GM18508 (cell line): Measurements from ENCODE around the gene IZUMO1.
"Not testable (repeated sequence)": the region's sequence is repeated elsewhere in the genome, so short reads cannot be mapped to it uniquely, and the experiment has no call there.

ENCODE experiments used
- ATAC-seq: cut with Tn5 transposase; IDR thresholded peaks from one replicate; pipeline ENCODE4 v1.9.1; 2021; ENCODE audit warnings: moderate number of reproducible peaks; ENCODE audit not compliant: insufficient read depth, unreplicated experiment

The IZUMO1 gene

GRCh38 chr19:48739404-48740163 lies 7.1 kb downstream of the IZUMO1 start:
- no peak for ATAC-seq

GRCh38 chr19:48738557-48739403 lies 7.9 kb downstream of the IZUMO1 start:
- no peak for ATAC-seq

DNA sequence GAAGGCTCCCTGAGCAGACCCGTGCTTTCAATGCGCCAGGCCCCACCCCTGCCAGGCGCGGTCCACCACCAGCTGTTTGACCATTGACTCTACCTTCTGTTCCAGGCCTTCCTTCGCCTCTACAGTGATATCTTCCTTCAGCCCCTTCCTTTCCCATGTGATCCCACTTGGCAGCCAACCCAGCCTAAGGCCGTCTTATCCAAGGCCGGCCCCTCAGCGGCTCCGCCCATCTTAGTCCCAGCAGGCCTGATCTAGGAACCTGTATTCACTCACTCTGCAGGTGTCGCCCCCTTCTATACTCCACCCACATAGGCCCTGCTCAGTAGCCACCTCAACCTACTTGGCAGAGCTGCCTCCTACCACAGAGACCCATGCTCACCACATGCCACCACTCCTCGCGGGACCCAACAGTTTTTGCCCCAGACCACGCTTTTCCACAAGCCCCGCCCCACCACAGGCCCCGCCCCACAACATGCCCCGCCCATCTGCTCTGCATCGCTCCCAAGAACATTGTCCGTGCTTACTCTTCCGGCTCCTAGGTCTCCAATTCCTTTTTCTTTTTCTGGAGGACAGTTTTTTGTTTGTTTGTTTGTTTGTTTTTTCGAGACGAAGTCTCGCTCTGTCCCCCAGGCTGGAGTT lies 9.2 kb downstream of the IZUMO1 start:
- ATAC-seq, result no peak

DNA sequence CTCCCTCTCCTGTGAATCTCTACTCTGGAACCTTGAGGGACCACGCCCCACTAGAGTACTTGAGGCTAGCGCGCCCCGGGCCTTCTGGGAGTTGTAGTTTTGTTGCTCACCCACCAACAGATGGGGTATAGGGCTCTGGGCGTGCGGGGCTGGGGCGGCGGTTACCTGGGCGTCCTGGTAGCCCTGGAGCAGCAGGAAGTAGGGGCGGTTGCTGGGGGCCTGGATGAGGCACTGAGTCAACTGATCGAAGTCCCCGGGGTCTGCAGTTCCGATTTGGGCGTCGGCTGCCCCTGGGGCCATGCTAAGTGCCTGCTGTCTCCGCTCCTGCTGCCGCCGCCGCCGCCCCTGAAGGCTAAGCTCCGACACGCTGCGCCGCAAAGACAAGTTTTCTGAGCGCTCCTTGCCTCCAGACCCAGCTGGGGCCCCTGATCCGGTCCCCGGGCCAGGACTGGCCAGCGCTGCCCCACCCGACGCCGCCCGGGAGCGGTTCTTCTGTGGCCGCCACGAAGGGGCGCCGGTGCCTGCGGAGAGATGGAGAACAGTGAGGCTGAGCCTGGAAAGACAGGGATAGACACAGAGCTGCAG lies 11.6 kb downstream of the IZUMO1 start:
- ATAC-seq, result no peak

- ATAC-seq, result no peak
Measured at GRCh38 chr19:48734625-48735024, 12.1 kb downstream of the IZUMO1 start.

DNA sequence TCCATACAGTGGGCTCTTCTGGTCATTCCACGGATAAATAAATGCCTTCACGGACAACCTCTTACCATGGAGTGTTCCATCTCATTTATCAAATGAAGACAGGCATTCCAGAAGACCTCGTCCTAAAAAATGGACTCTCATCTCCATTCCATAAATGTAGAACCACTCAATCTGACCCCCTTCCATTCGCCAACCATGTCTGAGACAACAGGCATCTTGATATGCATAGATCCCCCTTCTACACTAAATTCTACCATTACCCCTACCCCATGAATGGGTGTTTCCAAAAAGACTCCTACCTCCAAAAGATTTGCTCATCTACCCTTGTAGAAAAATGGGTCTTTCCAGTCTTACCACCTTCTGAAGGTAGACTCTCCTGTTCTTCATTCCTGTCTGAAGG lies 15.3 kb downstream of the IZUMO1 start:
- no peak for ATAC-seq

- ATAC-seq, result no peak
Measured at GRCh38 chr19:48728911-48729664, 17.6 kb downstream of the IZUMO1 start.

DNA sequence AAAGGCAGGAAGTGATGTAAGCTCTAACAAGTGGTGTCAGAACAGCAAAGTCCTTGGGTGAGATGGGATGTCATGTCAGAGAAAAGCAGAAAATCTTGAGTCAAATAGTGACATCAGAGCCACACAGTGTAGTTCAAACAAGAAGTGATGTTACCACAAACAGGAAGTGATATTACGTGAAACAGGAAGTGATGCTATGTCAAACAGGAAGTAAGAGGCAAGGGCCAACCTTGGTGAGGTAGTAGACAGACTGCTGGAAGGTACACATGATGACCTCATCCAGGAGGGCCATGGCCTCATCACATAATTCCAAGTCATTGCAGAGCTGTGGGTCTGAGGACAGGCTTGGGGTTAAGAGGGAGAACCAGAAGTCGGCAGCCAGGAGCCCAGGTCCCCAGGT lies 20.2 kb downstream of the IZUMO1 start:
- no peak for ATAC-seq

DNA sequence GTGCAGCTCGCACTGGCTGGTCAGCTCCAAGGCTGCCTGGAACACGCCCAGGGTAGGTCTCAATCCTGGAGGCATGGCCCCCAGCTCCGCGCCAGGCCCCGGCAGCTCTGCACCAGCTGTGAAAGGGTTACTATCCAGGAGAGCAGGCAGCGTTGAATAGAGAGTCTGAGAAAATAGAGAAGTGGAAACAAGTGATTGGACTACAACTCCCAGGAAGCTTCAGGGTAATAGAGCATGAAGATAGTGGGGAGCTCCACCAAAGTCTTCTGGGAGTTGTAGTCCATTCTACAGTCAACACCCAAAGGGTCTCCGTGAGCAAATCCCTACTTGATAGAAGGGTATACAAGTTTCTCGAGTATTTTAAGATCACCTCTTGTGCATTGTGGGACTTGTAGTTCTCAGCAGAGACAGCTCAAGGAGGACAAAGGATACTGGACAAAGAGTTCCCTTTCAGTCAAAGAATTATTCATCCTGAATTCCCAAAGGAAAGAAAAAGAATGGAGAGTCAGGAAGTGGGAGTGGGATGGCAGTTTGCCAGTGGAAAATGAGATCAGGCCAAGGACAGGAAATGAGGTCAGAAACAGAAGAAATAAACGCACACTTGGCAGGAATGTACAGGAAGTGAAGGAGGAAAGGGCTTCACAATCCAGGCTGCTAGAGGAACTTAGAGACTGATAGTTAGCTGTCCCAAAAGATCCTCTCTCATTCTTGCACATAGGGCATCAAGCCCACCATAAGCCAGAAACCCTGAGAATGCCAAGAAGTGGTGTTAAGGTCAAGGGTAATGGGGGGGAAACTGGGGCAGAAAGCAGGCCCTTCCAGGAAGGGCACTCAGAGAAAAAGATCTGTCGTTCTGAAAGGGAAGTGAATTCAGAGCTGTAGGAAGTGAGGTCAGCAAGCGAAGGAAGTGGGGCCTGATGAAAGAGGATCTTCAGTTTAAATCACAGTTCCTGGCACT lies 21.6 kb downstream of the IZUMO1 start:
- no peak for ATAC-seq

DNA sequence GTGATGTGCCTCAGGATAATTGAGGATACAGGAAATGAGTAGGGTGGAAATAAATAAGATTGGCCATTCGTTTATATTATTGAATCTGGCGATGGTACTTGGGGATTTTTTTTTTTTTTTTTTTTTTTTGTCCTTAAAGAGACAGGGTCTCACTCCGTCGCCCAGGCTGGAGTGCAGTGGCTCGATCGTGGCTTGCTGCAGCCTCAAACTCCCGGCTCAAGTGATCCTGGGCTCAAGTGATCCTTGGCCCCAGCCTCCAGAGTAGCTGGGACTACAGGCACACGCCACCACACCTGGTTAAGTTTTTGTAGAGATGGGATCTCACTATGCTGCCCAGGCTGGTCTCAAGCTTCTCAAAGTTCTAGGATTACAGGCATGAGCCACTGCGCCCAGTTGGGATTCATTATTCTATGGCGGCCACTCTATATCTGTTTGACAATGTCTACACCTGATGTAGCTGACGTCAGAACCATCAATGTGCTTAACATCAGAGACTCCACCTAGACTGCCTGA lies 24.5 kb downstream of the IZUMO1 start:
- no peak for ATAC-seq

- peak; percentile 44 for ATAC-seq
Measured at GRCh38 chr19:48720613-48721296, 26.0 kb downstream of the IZUMO1 start.

- ATAC-seq, result no peak
Measured at GRCh38 chr19:48720251-48720612, 26.5 kb downstream of the IZUMO1 start.

- no peak for ATAC-seq
Measured at GRCh38 chr19:48719263-48720171, 27.2 kb downstream of the IZUMO1 start, which contains the start of gene MAMSTR. Gene MAMSTR (minus strand): TSS chr19:48719725. CDS start chr19:48719031, 694 bp downstream.

DNA sequence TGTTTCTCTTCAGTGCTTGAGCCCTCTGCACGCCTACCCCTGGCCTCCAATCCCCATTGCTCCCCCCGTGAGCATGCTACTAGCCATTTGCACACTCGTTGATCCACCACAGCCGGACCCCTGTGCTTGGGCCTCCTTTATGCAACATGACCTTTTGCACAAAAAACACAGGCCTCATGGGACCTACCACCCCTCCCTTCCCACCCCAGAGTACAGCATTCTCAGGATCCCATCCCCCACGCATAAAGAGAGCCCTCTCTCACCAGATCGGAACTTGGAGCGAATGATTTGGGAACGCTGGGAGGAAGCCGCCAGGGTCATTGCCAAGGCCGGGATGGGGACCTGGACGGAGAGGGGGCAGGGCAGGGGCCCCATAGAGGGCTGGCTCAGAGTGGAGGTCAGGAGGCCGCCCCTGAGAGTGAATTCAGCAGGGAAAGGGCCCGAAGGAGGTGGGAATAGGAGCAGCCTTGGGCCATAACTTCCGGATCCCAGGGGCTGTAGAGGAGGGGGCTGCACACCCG lies 27.9 kb downstream of the IZUMO1 start:
- ATAC-seq, result no peak

GRCh38 chr19:48718106-48718505 lies 28.6 kb downstream of the IZUMO1 start:
- ATAC-seq, result not testable (repeated sequence)

- ATAC-seq, result no peak
Measured at GRCh38 chr19:48716562-48717291, 30.0 kb downstream of the IZUMO1 start.
